GM21786 (cell line): Measurements from ENCODE around the gene ZNF213.
"Not testable (repeated sequence)": the region's sequence is repeated elsewhere in the genome, so short reads cannot be mapped to it uniquely, and the experiment has no call there.

ENCODE experiments used
- ATAC-seq: cut with Tn5 transposase; IDR thresholded peaks from one replicate; pipeline ENCODE4 v1.9.1; 2021; ENCODE audit not compliant: unreplicated experiment

Gene ZNF213

GRCh38 chr16:3148256-3149192 is 13.7 kb downstream of the ZNF213 start:
- ATAC-seq: no peak

GRCh38 chr16:3149193-3149530 is 14.3 kb downstream of the ZNF213 start:
- ATAC-seq: no peak

GRCh38 chr16:3149630-3150345 is 15.0 kb downstream of the ZNF213 start:
- no peak for ATAC-seq

- peak; percentile 64 for ATAC-seq
Measured at GRCh38 chr16:3150346-3151218, 15.8 kb downstream of the ZNF213 start.

- no peak for ATAC-seq
Measured at GRCh38 chr16:3152027-3152276, 17.1 kb downstream of the ZNF213 start.

GRCh38 chr16:3152277-3152990 is 17.6 kb downstream of the ZNF213 start:
- no peak for ATAC-seq

- no peak for ATAC-seq
Measured at GRCh38 chr16:3152991-3153368, 18.2 kb downstream of the ZNF213 start.

- no peak for ATAC-seq
Measured at GRCh38 chr16:3155181-3155580, 20.4 kb downstream of the ZNF213 start.

GRCh38 chr16:3155972-3156371 is 21.1 kb downstream of the ZNF213 start:
- no peak for ATAC-seq

GRCh38 chr16:3157229-3158025 is 22.6 kb downstream of the ZNF213 start:
- ATAC-seq: no peak

- peak; percentile 15 for ATAC-seq
Measured at GRCh38 chr16:3158026-3158509, 23.2 kb downstream of the ZNF213 start.

- peak; percentile 43 for ATAC-seq
Measured at GRCh38 chr16:3158510-3159314, 23.9 kb downstream of the ZNF213 start.

- no peak for ATAC-seq
Measured at GRCh38 chr16:3161235-3162018, 26.6 kb downstream of the ZNF213 start.

GRCh38 chr16:3164121-3164991 is 29.5 kb downstream of the ZNF213 start:
- no peak for ATAC-seq

- no peak for ATAC-seq
Measured at GRCh38 chr16:3165111-3165822, 30.4 kb downstream of the ZNF213 start.

- ATAC-seq: no peak
Measured at GRCh38 chr16:3166505-3166886, 31.7 kb downstream of the ZNF213 start.

GRCh38 chr16:3168729-3169128 is 33.9 kb downstream of the ZNF213 start:
- not testable (repeated sequence) for ATAC-seq
